ENCODE results near the gene TMEM80.
"Not testable (repeated sequence)": the region's sequence is repeated elsewhere in the genome, so short reads cannot be mapped to it uniquely, and the experiment has no call there.

Gene TMEM80

GRCh38 chr11:688681-689080 lies 6.9 kb upstream of the TMEM80 start:
- Mint-ChIP-seq H3K27ac (no peak overlapping the region), H3K27me3 (no peaks in the 10 kb centered on the region), H3K9me3 (no peaks in the 10 kb centered on the region), H3K36me3 (ENCODE audit: insufficient read depth) (peaks cover 53% of the 10 kb centered on the region), H3K4me1 (ENCODE audit: low read depth in 2 of 2) (peaks cover 16% of the 10 kb centered on the region in 2 donors), H3K4me3 (no peak overlapping the region)
- DNase-seq: no peak
- no peak for ATAC-seq (replicated peaks)

- ATAC-seq (replicated peaks) (no peak), DNase-seq (no peak)
- H3K9me3 Mint-ChIP-seq: no peaks in the 10 kb centered on the region
- no peaks in the 10 kb centered on the region for H3K27me3 Mint-ChIP-seq
- H3K4me1 Mint-ChIP-seq (ENCODE audit: low read depth in 2 of 2): peaks cover 19 to 21% of the 10 kb centered on the region in 2 donors
- H3K27ac Mint-ChIP-seq: no peak overlapping the region
- no peak overlapping the region for H3K4me3 Mint-ChIP-seq
- H3K36me3 Mint-ChIP-seq (ENCODE audit: insufficient read depth): peaks cover 44% of the 10 kb centered on the region
These were observed 6.0 kb upstream of the TMEM80 start for GRCh38 chr11:689625-690024.

- not testable (repeated sequence) for H3K9me3 Mint-ChIP-seq; H3K27me3 Mint-ChIP-seq; ATAC-seq (replicated peaks); H3K27ac Mint-ChIP-seq; H3K4me3 Mint-ChIP-seq; DNase-seq
- Mint-ChIP-seq H3K4me1 (ENCODE audit: low read depth in 2 of 2) (peaks cover 19 to 21% of the 10 kb centered on the region in 2 donors), H3K36me3 (ENCODE audit: insufficient read depth) (peaks cover 42% of the 10 kb centered on the region)
These were observed 5.4 kb upstream of the TMEM80 start for GRCh38 chr11:690244-690643.

- ATAC-seq (replicated peaks) (no peak), DNase-seq (no peak)
- Mint-ChIP-seq H3K27me3 (no peaks in the 10 kb centered on the region), H3K36me3 (ENCODE audit: insufficient read depth) (peaks cover 40% of the 10 kb centered on the region), H3K27ac (peak overlapping the region in 1 of 2 donors; percentile 44), H3K4me3 (no peak overlapping the region), H3K9me3 (no peaks in the 10 kb centered on the region), H3K4me1 (ENCODE audit: low read depth in 2 of 2) (peaks cover 19 to 21% of the 10 kb centered on the region in 2 donors)
These were observed 4.6 kb upstream of the TMEM80 start for GRCh38 chr11:690738-691633.

GRCh38 chr11:691710-692590 lies 3.7 kb upstream of the TMEM80 start:
- Mint-ChIP-seq H3K27me3 (no peaks in the 10 kb centered on the region), H3K4me1 (ENCODE audit: low read depth in 2 of 2) (peaks cover 25 to 26% of the 10 kb centered on the region in 2 donors), H3K4me3 (peak overlapping the region in 1 of 2 donors; percentile 87), H3K9me3 (no peaks in the 10 kb centered on the region), H3K36me3 (ENCODE audit: insufficient read depth) (peaks cover 38% of the 10 kb centered on the region), H3K27ac (no peak overlapping the region)
- ATAC-seq (replicated peaks) (no peak), DNase-seq (no peak)

GRCh38 chr11:692824-693414 lies 2.7 kb upstream of the TMEM80 start:
- H3K4me1 Mint-ChIP-seq (ENCODE audit: low read depth in 2 of 2): peaks cover 27 to 29% of the 10 kb centered on the region in 2 donors
- peaks cover 32% of the 10 kb centered on the region for H3K36me3 Mint-ChIP-seq (ENCODE audit: insufficient read depth)
- peak overlapping the region; percentile 88 to 95 for H3K27ac Mint-ChIP-seq
- peak overlapping the region; percentile 80 to 87 for H3K4me3 Mint-ChIP-seq
- ATAC-seq (replicated peaks): no peak
- DNase-seq: peak in 1 of 3 experiments; percentile 30
- H3K27me3 Mint-ChIP-seq: no peaks in the 10 kb centered on the region
- no peaks in the 10 kb centered on the region for H3K9me3 Mint-ChIP-seq

- ATAC-seq (replicated peaks) (no peak), DNase-seq (no peak)
- Mint-ChIP-seq H3K9me3 (no peaks in the 10 kb centered on the region), H3K27me3 (no peaks in the 10 kb centered on the region), H3K27ac (peak overlapping the region; percentile 88 to 95), H3K4me3 (peak overlapping the region; percentile 80 to 87), H3K4me1 (ENCODE audit: low read depth in 2 of 2) (peaks cover 29% of the 10 kb centered on the region in 2 donors), H3K36me3 (ENCODE audit: insufficient read depth) (peaks cover 28% of the 10 kb centered on the region)
These were observed 2.2 kb upstream of the TMEM80 start for GRCh38 chr11:693415-693831.

GRCh38 chr11:693887-694562 lies 1.6 kb upstream of the TMEM80 start:
- Mint-ChIP-seq H3K9me3 (no peaks in the 10 kb centered on the region), H3K27ac (peak overlapping the region; percentile 88 to 95), H3K27me3 (no peaks in the 10 kb centered on the region), H3K4me3 (peak overlapping the region; percentile 80 to 87), H3K4me1 (ENCODE audit: low read depth in 2 of 2) (peaks cover 29% of the 10 kb centered on the region in 2 donors), H3K36me3 (ENCODE audit: insufficient read depth) (peaks cover 23% of the 10 kb centered on the region)
- DNase-seq (no peak), ATAC-seq (replicated peaks) (no peak)

- Mint-ChIP-seq H3K4me3 (peak within 1 kb of the TSS; percentile 86 to 87), H3K36me3 (ENCODE audit: insufficient read depth) (peaks cover 23% of the 10 kb centered on the region), H3K9me3 (no peaks in the 10 kb centered on the region), H3K27ac (peak within 1 kb of the TSS; percentile 93 to 94), H3K27me3 (no peaks in the 10 kb centered on the region), H3K4me1 (ENCODE audit: low read depth in 2 of 2) (peaks cover 29% of the 10 kb centered on the region in 2 donors)
- ATAC-seq (replicated peaks) (peak; percentile 77), DNase-seq (peak; percentile 99)
These were observed 891 bp upstream of the TMEM80 start, which contains the start of gene DEAF1 for GRCh38 chr11:694563-695287. DEAF1 (minus strand) TSS chr11:695222; CDS start chr11:695047, 175 bp downstream.

GRCh38 chr11:695288-695537 lies 403 bp upstream of the TMEM80 start:
- ATAC-seq (replicated peaks) (no peak), DNase-seq (no peak)
- peaks cover 29% of the 10 kb centered on the region in 2 donors for H3K4me1 Mint-ChIP-seq (ENCODE audit: low read depth in 2 of 2)
- no peaks in the 10 kb centered on the region for H3K27me3 Mint-ChIP-seq
- no peaks in the 10 kb centered on the region for H3K9me3 Mint-ChIP-seq
- peak overlapping the region; percentile 86 to 87 for H3K4me3 Mint-ChIP-seq
- peaks cover 23% of the 10 kb centered on the region for H3K36me3 Mint-ChIP-seq (ENCODE audit: insufficient read depth)
- peak overlapping the region; percentile 93 to 94 for H3K27ac Mint-ChIP-seq

- peak overlapping the region in 1 of 2 donors; percentile 94 for H3K27ac Mint-ChIP-seq
- peaks cover 23 to 26% of the 10 kb centered on the region in 2 donors for H3K4me1 Mint-ChIP-seq (ENCODE audit: low read depth in 2 of 2)
- ATAC-seq (replicated peaks) (no peak), DNase-seq (no peak)
- peaks cover 23% of the 10 kb centered on the region for H3K36me3 Mint-ChIP-seq (ENCODE audit: insufficient read depth)
- H3K27me3 Mint-ChIP-seq: no peaks in the 10 kb centered on the region
- H3K9me3 Mint-ChIP-seq: no peaks in the 10 kb centered on the region
- peak overlapping the region; percentile 86 to 87 for H3K4me3 Mint-ChIP-seq
These were observed 1.4 kb downstream of the TMEM80 start for GRCh38 chr11:696955-697491.

GRCh38 chr11:697811-698311 lies 2.2 kb downstream of the TMEM80 start:
- H3K4me3 Mint-ChIP-seq: peak overlapping the region in 1 of 2 donors; percentile 43
- ATAC-seq (replicated peaks) (no peak), DNase-seq (no peak)
- H3K36me3 Mint-ChIP-seq (ENCODE audit: insufficient read depth): peaks cover 23% of the 10 kb centered on the region
- peak overlapping the region; percentile 51 to 52 for H3K27ac Mint-ChIP-seq
- no peaks in the 10 kb centered on the region for H3K9me3 Mint-ChIP-seq
- H3K27me3 Mint-ChIP-seq: no peaks in the 10 kb centered on the region
- peaks cover 21% of the 10 kb centered on the region in 2 donors for H3K4me1 Mint-ChIP-seq (ENCODE audit: low read depth in 2 of 2)
